Measurements from ENCODE around the gene SLCO3A1. TPM values are rescaled to one million over a fixed set of nuclear protein-coding genes. Genes with fewer than 3 reads are reported as not detected.

SLCO3A1 gene
- total and polyA plus RNA-seq, 2 of the 8 experiments (the other 6 are each of a cell fraction or from before 2014, with no cell fraction given) = 15.1 to 20.4 TPM

GRCh38 chr15:92157666-92158298 lies 304.3 kb downstream of the SLCO3A1 start:
- H2AFZ ChIP-seq (ENCODE audit: low read length) = no peak overlapping the region
- no peaks in the 10 kb centered on the region for H3K27me3 ChIP-seq (replicated peaks in 1 of 4; ENCODE audit: control insufficient read depth in 3 of 4, extremely low read depth in 1 of 4, insufficient read depth in 3 of 4, low read length in 3 of 4)
- ChIA-PET CTCF (ENCODE audit: partially characterized antibody) (interaction anchor here (1.0 to 2.0 kb wide), 7 partner anchors 10 to 59 kb away, joined by 3 to 8 read pairs (median 4); no protein-coding TSS in a partner anchor), POLR2A (ENCODE audit: partially characterized antibody) (interaction anchor here (0.9 to 1.9 kb wide), 3 partner anchors 12 to 33 kb away, joined by 3 to 4 read pairs (median 3); no protein-coding TSS in a partner anchor)
- H3K14ac ChIP-seq (ENCODE audit: insufficient read length) = no peak overlapping the region
- WGBS, 2 experiments (ENCODE audit: extremely low coverage in 1 of 2, insufficient coverage in 1 of 2, insufficient read length in 1 of 2, insufficient replicate concordance in 2 of 2, low coverage in 1 of 2, low lambda C conversion rate in 2 of 2, missing lambda C conversion rate in 1 of 2) = 86% methylated on average over 10 of the region's 10 CpGs; no CpG with 5 or more reads in 1 of the 2 experiments
- H3K23me2 ChIP-seq (ENCODE audit: low read depth, low read length) = no peaks in the 10 kb centered on the region; the same call in 1 of the 2 replicates
- peak overlapping the region; percentile 56 for H2BK120ac ChIP-seq (replicated peaks; ENCODE audit: low read depth, low read length)
- no peaks in the 10 kb centered on the region for H3K79me1 ChIP-seq (ENCODE audit: low read depth, low read length)
- no peaks in the 10 kb centered on the region for H3K36me3 ChIP-seq (ENCODE audit: control insufficient read depth in 2 of 4, insufficient read depth in 4 of 4, low read length in 3 of 4)
- H3K18ac ChIP-seq (ENCODE audit: extremely low read depth, low read length) = no peak overlapping the region
- H3K9ac ChIP-seq (replicated peaks in 1 of 4; ENCODE audit: extremely low read depth in 1 of 4, low read depth in 3 of 4, low read length in 3 of 4) = no peak overlapping the region
- peaks cover 8 to 28% (median 25%) of the 10 kb centered on the region in 4 experiments for H3K4me1 ChIP-seq (replicated peaks in 1 of 4; ENCODE audit: control insufficient read depth in 3 of 4, insufficient read depth in 4 of 4, low read length in 3 of 4)
- no peak overlapping the region for H3K4me3 ChIP-seq (ENCODE audit: extremely low read depth in 1 of 4, insufficient read depth in 2 of 4, low read depth in 3 of 4, low read length in 4 of 4)
- no peak overlapping the region for H3K23ac ChIP-seq (ENCODE audit: insufficient read length)
- H2AK5ac ChIP-seq (ENCODE audit: low read depth, low read length) = no peak overlapping the region
- H4K8ac ChIP-seq (ENCODE audit: extremely low read depth, insufficient read depth, low read length) = no peak overlapping the region
- 0 out of 2 replicates have a peak overlapping the region, but pooled peaks have one; percentile 66 for H2BK20ac ChIP-seq (ENCODE audit: low read length)
- H3K56ac ChIP-seq (replicated peaks; ENCODE audit: insufficient read length, low read depth, low read length) = no peak overlapping the region
- H3K79me2 ChIP-seq (ENCODE audit: control insufficient read depth in 1 of 2, insufficient read depth in 2 of 2, low read length in 2 of 2) = no peaks in the 10 kb centered on the region
- DNase-seq (ENCODE audit: low read depth in 1 of 2, low spot score in 2 of 2) (peak in 1 of 2 experiments; percentile 38), FAIRE-seq (no peak)
- H2BK15ac ChIP-seq (ENCODE audit: low read length) = no peak overlapping the region
- peak overlapping the region; percentile 0; the same call in 1 of the 2 replicates for H2BK12ac ChIP-seq (ENCODE audit: low read depth, low read length)
- H3K27ac ChIP-seq (ENCODE audit: low read depth, low read length) = no peak overlapping the region
- H4K91ac ChIP-seq (replicated peaks; ENCODE audit: insufficient read length, low read length) = no peak overlapping the region
- peak overlapping the region in 1 of 2 experiments; percentile 10; a peak in 1 of 4 replicates for H3K4me2 ChIP-seq (ENCODE audit: insufficient read depth in 1 of 2, low read depth in 2 of 2, low read length in 2 of 2)
- no peak overlapping the region for H4K5ac ChIP-seq (ENCODE audit: insufficient read length, low read depth, low read length)
- no peak overlapping the region for H2BK5ac ChIP-seq (ENCODE audit: low read depth, low read length)
- no peak for TF ChIP-seq ASH2L (IDR thresholded peaks at IDR 0.05; ENCODE audit: low read length)
- peak; percentile 82; the same call in 1 of the 2 replicates for TF ChIP-seq KDM1A (IDR thresholded peaks at IDR 0.05; ENCODE audit: borderline replicate concordance, low read length)
- H3K9me3 ChIP-seq (ENCODE audit: insufficient read depth in 2 of 2, low read depth in 1 of 2, low read length in 1 of 2) = no peaks in the 10 kb centered on the region
- no peaks in the 10 kb centered on the region for H4K20me1 ChIP-seq (replicated peaks in 1 of 2; ENCODE audit: control insufficient read depth in 1 of 2, insufficient read depth in 2 of 2, low read length in 2 of 2)
- no peak overlapping the region for H3K4ac ChIP-seq (replicated peaks; ENCODE audit: insufficient read length, low read depth, low read length)
